Keratinocyte (primary cell): Measurements from ENCODE around the gene ABCB9. TPM values are rescaled to one million over a fixed set of nuclear protein-coding genes. Genes with fewer than 3 reads are reported as not detected.
A peak's percentile ranks its signal among the peaks of the same experiment; 100 is the strongest.

ENCODE experiments used
- DNase-seq: peaks from one replicate; pipeline ENCODE4 v3.0.0-alpha.2; 2011; ENCODE audit warnings: low read depth, missing footprints, low spot score
- FAIRE-seq: peaks from 2 replicates; lab custom pipeline; 2011; peaks lifted over from hg19 to GRCh38; lab: Jason Lieb, UNC
- H2AFZ ChIP-seq: 2 replicates; pipeline ENCODE4 v1.6.0; 2012; ENCODE audit warnings: low read length, control low read depth, inconsistent platforms; ENCODE audit not compliant: control insufficient read depth
- H3K27ac ChIP-seq: 2 replicates; pipeline ENCODE4 v1.5.1; 2011; ENCODE audit warnings: low read length; ENCODE audit not compliant: control insufficient read depth, insufficient read depth
- H3K27me3 ChIP-seq: 3 replicates; pipeline ENCODE4 v1.6.0; 2011; ENCODE audit warnings: low read length; ENCODE audit not compliant: control insufficient read depth, insufficient read depth; ENCODE audit errors: extremely low read depth
- H3K36me3 ChIP-seq, 2 experiments: 2 replicates in 1 of 2; 3 replicates in 1 of 2; pipeline ENCODE4 v1.5.1; 2011; ENCODE audit warnings: low read length in 2 of 2, mild to moderate bottlenecking in 1 of 2; ENCODE audit not compliant: control insufficient read depth in 2 of 2, insufficient read depth in 2 of 2; ENCODE audit errors: extremely low read depth in 1 of 2
- H3K4me1 ChIP-seq: 3 replicates; pipeline ENCODE4 v1.5.1; 2011; ENCODE audit warnings: low read length; ENCODE audit not compliant: control insufficient read depth, insufficient read depth; ENCODE audit errors: extremely low read depth
- H3K4me2 ChIP-seq: 3 replicates; pipeline ENCODE4 v1.6.0; 2011; ENCODE audit warnings: low read depth, low read length; ENCODE audit not compliant: control insufficient read depth, insufficient read depth; ENCODE audit errors: extremely low read depth
- H3K4me3 ChIP-seq, 3 experiments: fragments of 200-600 bp in 1 of 3; sonication (generic) in 1 of 3; 2 replicates in 2 of 3; 3 replicates in 1 of 3; pipeline ENCODE4 v1.5.1; 2011 to 2016; ENCODE audit warnings: low read length in 3 of 3, mild to moderate bottlenecking in 3 of 3, control low read depth in 2 of 3, inconsistent platforms in 1 of 3, low read depth in 1 of 3, mixed read lengths in 1 of 3, mixed run types in 1 of 3, moderate library complexity in 1 of 3; ENCODE audit not compliant: control insufficient read depth in 2 of 3, insufficient read depth in 2 of 3; ENCODE audit errors: extremely low read depth in 1 of 3
- H3K79me2 ChIP-seq: 2 replicates; pipeline ENCODE4 v1.6.0; 2012; ENCODE audit warnings: low read length; ENCODE audit not compliant: control insufficient read depth, insufficient read depth
- H3K9ac ChIP-seq: 3 replicates; pipeline ENCODE4 v1.6.0; 2011; ENCODE audit warnings: low read length; ENCODE audit not compliant: control insufficient read depth, insufficient read depth; ENCODE audit errors: extremely low read depth
- H3K9me1 ChIP-seq: 3 replicates; pipeline ENCODE4 v1.6.0; 2011; ENCODE audit warnings: low read length; ENCODE audit not compliant: control insufficient read depth, insufficient read depth; ENCODE audit errors: extremely low read depth
- H3K9me3 ChIP-seq: 2 replicates; pipeline ENCODE4 v1.5.1; 2012; ENCODE audit warnings: low read depth, low read length; ENCODE audit not compliant: control insufficient read depth
- H4K20me1 ChIP-seq: 3 replicates; pipeline ENCODE4 v1.6.0; 2011; ENCODE audit warnings: low read length; ENCODE audit not compliant: control insufficient read depth, insufficient read depth; ENCODE audit errors: extremely low read depth
- EZH2 ChIP-seq: IDR thresholded peaks from one replicate; pipeline ENCODE4 v1.6.1; 2012; ENCODE audit warnings: inconsistent platforms, mild to moderate bottlenecking, low read length, moderate library complexity
- dilution Hi-C: fragments of 300-500 bp; cut with MboI; formaldehyde crosslinking; loops from one replicate; pipeline ENCODE4 v1.7.0; 2020; ENCODE audit warnings: low sequenced_read_pairs; ENCODE audit not compliant: extremely low pct_ligation_motif_present
- polyA plus RNA-seq, 5 experiments: library from polyadenylated mRNA; depleted of rRNA in 3 of 5; stranded (reverse) in 3 of 5; stranded (forward) in 1 of 5; unstranded in 1 of 5; fragments of >200 nt; gene quantifications; 1 replicate in 1 of 5; 2 replicates in 3 of 5; 3 replicates in 1 of 5; pipeline versions ENCODE4 v1.2.1 to v1.2.3, GENCODE V29; 2011 to 2012; ENCODE audit warnings: missing spikeins in 2 of 5, low read depth in 1 of 5, low replicate concordance in 1 of 5
- TF ChIP-seq, protein P1 (sequence below), 3 experiments: IDR thresholded peaks in 1 of 3; conservative IDR thresholded peaks in 1 of 3; optimal IDR thresholded peaks in 1 of 3; 2 replicates in 2 of 3; 3 replicates in 1 of 3; pipeline versions ENCODE3 to v1.5.1; 2011; ENCODE audit warnings: low read length in 3 of 3, mild to moderate bottlenecking in 3 of 3, moderate library complexity in 2 of 3, control low read depth in 1 of 3, inconsistent platforms in 1 of 3; ENCODE audit not compliant: insufficient read depth in 2 of 3; ENCODE audit errors: extremely low read depth in 1 of 3

ABCB9 gene
- polyA plus RNA-seq, 1 donor (not counting 4 experiments of a cell fraction or from before 2014, with no cell fraction given) = 4.0 TPM

- FAIRE-seq = no peak
- Histone ChIP-seq H3K9ac (no peak overlapping the region), H3K27ac (peak overlapping the region; percentile 56)
Measured at GRCh38 chr12:122979001-122979907, 13.0 kb upstream of the ABCB9 start.

GRCh38 chr12:122978507-122978955 lies 12.3 kb upstream of the ABCB9 start:
- Histone ChIP-seq H3K4me2 (no peak overlapping the region), H3K4me1 (peaks cover 33% of the 10 kb centered on the region), H3K4me3 (no peak overlapping the region), H3K9ac (no peak overlapping the region), H3K36me3 (peaks cover 9 to 26% of the 10 kb centered on the region in 2 experiments), H3K27ac (no peak overlapping the region), H3K9me3 (no peaks in the 10 kb centered on the region), H3K9me1 (peaks cover 2% of the 10 kb centered on the region), H4K20me1 (no peaks in the 10 kb centered on the region), H3K79me2 (peaks cover 49% of the 10 kb centered on the region), H2AFZ (no peak overlapping the region), H3K27me3 (no peaks in the 10 kb centered on the region)
- no peak for FAIRE-seq
- TF ChIP-seq, protein P1, sequence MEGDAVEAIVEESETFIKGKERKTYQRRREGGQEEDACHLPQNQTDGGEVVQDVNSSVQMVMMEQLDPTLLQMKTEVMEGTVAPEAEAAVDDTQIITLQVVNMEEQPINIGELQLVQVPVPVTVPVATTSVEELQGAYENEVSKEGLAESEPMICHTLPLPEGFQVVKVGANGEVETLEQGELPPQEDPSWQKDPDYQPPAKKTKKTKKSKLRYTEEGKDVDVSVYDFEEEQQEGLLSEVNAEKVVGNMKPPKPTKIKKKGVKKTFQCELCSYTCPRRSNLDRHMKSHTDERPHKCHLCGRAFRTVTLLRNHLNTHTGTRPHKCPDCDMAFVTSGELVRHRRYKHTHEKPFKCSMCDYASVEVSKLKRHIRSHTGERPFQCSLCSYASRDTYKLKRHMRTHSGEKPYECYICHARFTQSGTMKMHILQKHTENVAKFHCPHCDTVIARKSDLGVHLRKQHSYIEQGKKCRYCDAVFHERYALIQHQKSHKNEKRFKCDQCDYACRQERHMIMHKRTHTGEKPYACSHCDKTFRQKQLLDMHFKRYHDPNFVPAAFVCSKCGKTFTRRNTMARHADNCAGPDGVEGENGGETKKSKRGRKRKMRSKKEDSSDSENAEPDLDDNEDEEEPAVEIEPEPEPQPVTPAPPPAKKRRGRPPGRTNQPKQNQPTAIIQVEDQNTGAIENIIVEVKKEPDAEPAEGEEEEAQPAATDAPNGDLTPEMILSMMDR (optimal IDR thresholded peaks at IDR 0.05 in 1 of 3, IDR thresholded peaks at IDR 0.05 in 1 of 3, conservative IDR thresholded peaks at IDR 0.05 in 1 of 3; ENCODE audit: extremely low read depth in 1 of 3, insufficient read depth in 2 of 3, low read length in 3 of 3) = no peak
- TF ChIP-seq EZH2 = no peak
- DNase-seq = no peak
- dilution Hi-C loops = no loop called here

More at GRCh38 chr12:122979001-122979907, 13.0 kb upstream of the ABCB9 start:
- Histone ChIP-seq H2AFZ (no peak overlapping the region), H3K4me3 (peak overlapping the region; percentile 82 to 91 (median 84)), H3K36me3 (peaks cover 9 to 26% of the 10 kb centered on the region in 2 experiments), H3K27me3 (no peaks in the 10 kb centered on the region), H3K9me1 (peaks cover 2% of the 10 kb centered on the region), H3K9me3 (no peaks in the 10 kb centered on the region), H4K20me1 (no peaks in the 10 kb centered on the region), H3K4me2 (peak overlapping the region; percentile 85), H3K4me1 (peaks cover 30% of the 10 kb centered on the region), H3K79me2 (peaks cover 49% of the 10 kb centered on the region)
- TF ChIP-seq, protein P1 (optimal IDR thresholded peaks at IDR 0.05 in 1 of 3, IDR thresholded peaks at IDR 0.05 in 1 of 3, conservative IDR thresholded peaks at IDR 0.05 in 1 of 3; ENCODE audit: extremely low read depth in 1 of 3, insufficient read depth in 2 of 3, low read length in 3 of 3) = no peak
- no peak for TF ChIP-seq EZH2
- dilution Hi-C loops = no loop called here
- no peak for DNase-seq
